Sigmoid colon (tissue), 4 donors: ENCODE measurements around the gene USP13.

Experiments
- CTCF ChIP-seq, 4 experiments: fragments of 450-650 bp in 3 of 4; fragments of 200-600 bp in 1 of 4; IDR thresholded peaks; one replicate each; pipeline ENCODE4 v1.5.1; 2016 to 2019; ENCODE audit warnings: antibody characterized with exemption in 4 of 4, mild to moderate bottlenecking in 3 of 4, moderate library complexity in 2 of 4
- EP300 ChIP-seq, 4 donors: sonication (generic); formaldehyde crosslinking; IDR thresholded peaks; one replicate each; pipeline ENCODE4 v1.6.1; 2017; ENCODE audit warnings: antibody characterized with exemption in 4 of 4
- POLR2AphosphoS5 ChIP-seq, 4 donors: sonication (generic); formaldehyde crosslinking; IDR thresholded peaks; one replicate each; pipeline ENCODE4 v1.6.1; 2017; ENCODE audit warnings: antibody characterized with exemption in 4 of 4

GRCh38 chr3:179710079-179710478, 57.2 kb downstream of the USP13 start:
- TF ChIP-seq POLR2AphosphoS5 (IDR thresholded peaks at IDR 0.05) (no peak), CTCF (IDR thresholded peaks at IDR 0.05) (no peak), EP300 (IDR thresholded peaks at IDR 0.05) (no peak)
